HG02642 (cell line): ENCODE measurements around the gene CYP2A7.
"Not testable (repeated sequence)": the region's sequence is repeated elsewhere in the genome, so short reads cannot be mapped to it uniquely, and the experiment has no call there.

Experiments used
- ATAC-seq: cut with Tn5 transposase; IDR thresholded peaks from one replicate; pipeline ENCODE4 v1.9.1; 2021; ENCODE audit warnings: mild to moderate bottlenecking; ENCODE audit not compliant: unreplicated experiment, poor library complexity

CYP2A7 gene

GRCh38 chr19:40843653-40844052, 38.4 kb downstream of the CYP2A7 start:
- ATAC-seq: not testable (repeated sequence)

DNA sequence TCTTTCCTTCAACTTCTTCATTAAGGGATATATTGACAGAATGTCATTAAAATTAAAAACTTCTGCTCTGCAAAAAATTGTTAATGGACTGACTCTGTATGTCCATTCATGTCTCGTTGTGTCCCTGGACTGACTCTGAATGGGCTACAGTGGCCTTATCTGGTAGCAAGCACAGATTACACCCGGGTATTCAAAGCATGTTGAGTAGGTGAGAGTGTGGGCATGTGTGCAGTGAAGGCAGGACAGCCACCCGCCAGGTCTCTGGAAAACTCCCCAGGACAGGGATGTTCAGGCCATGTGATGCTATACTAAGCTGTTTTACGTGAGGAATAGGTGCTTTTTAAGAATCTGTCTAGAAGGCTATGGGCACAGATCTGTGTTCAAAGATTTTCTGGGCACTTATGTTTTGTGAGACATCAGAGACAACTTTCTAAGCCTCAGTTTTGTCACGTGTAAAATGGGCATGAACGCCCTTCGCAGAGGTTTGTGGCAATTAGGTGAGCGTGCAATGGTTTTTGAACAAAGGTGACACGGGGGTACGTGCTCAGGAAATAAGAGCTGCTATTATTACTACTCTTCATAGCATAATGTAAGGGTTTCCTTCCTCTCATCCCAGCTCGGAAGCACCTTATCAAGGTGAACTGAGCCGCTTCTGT, 38.9 kb downstream of the CYP2A7 start:
- ATAC-seq: not testable (repeated sequence)

- not testable (repeated sequence) for ATAC-seq
Measured at GRCh38 chr19:40842012-40842411, 40.0 kb downstream of the CYP2A7 start.

- ATAC-seq: not testable (repeated sequence)
Measured at GRCh38 chr19:40838477-40838876, 43.6 kb downstream of the CYP2A7 start.

GRCh38 chr19:40836754-40837429, 45.1 kb downstream of the CYP2A7 start:
- ATAC-seq: no peak

- ATAC-seq: not testable (repeated sequence)
Measured at GRCh38 chr19:40833728-40834533, 48.1 kb downstream of the CYP2A7 start.

- ATAC-seq: not testable (repeated sequence)
Measured at GRCh38 chr19:40832431-40832790, 49.6 kb downstream of the CYP2A7 start.

DNA sequence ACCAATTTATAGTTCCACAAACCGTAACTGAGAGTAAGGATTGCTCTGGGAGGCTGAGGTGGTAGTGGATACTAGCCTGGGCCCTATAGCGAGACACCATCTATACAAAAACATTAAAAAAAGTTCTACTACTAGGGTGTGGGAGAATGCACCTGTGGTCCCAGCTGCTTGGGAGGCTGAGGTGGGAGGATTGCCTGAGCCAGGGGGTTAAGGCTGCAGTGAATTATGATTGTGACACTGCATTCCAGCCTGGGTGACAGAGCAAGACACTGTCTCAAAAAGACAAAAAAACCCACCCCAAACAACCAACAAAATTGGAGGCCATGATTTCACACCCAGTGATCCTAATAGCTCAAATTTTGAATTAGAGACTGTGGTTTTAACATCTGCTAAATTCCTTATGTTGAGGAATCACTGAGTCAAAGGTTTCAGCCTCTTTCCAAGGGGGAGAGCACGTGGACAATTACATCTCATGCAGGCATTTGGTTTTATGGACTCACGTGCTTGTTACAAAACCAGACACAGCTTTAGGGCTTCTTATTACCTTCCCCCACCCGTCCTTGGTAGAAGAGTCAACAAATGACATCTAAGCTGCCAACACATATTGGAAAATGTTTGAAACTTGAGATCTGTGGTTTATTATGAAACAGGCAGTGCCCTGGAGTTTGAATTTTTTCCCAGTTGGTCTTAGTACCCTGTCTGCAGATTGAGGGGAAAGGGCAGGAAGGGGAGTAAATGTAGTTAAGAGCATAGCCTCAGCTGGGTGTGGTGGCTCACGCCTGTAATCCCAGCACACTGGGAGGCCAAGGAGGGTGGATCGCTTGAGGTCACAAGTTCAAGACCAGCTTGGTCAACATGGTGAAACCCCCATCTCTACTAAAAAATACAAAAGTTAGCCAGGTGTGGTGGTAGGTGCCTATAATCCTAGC, 50.3 kb downstream of the CYP2A7 start:
- no peak for ATAC-seq

DNA sequence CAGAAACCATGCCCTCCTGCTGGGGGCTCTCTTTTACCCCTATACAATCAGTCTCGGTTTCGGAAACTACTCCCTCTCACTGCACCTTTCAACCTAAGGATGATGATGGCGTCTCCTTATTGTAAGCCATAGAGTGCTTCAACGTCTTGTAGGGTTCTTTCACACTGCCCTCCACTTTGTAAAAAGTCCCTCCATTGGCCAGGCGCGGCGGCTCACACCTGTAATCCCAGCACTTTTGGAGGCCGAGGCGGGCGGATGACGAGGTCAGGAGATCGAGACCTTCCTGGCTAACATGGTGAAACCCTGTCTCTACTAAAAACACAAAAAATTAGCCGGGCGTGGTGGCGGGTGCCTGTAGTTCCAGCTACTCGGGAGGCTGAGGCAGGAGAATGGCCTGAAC, 51.3 kb downstream of the CYP2A7 start:
- not testable (repeated sequence) for ATAC-seq

GRCh38 chr19:40829205-40829604, 52.8 kb downstream of the CYP2A7 start:
- no peak for ATAC-seq

DNA sequence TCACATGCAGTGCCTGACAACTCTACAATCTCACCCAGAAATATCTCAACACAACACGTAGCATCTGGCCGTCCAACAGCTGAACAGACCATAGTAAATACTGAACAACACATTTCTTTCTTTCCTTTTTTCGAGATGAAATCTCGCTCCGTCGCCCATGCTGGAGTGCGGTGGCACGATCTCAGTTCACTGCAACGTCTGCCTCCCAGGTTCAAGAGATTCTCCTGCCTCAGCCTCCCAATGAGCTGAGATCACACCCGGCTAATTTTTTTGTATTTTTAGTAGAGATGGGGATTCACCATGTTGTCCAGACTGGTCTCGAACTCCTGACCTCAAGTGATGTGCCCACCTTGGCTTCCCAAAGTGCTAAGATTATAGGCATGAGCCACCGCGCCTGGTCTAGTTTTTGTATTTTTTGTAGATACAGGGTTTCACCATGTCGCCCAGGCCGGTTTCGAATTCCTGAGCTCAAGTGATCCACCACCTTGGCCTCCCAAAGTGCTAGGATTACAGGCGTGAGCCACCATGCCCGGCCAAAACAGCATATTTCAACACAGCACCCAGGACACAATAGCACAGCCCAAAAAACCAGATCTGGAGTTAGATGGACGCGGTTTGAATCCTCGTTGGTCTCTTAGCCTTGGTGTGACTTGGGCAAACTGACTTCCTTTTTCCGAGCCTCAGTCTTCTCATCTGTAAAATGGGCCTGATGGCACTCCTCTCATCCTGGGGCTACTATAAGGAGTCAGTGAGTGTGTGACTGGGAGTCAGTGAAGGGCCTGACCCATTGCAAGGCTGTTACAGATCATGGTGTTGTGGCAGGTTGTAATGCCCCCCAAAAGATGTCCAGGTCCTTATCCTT, 54.4 kb downstream of the CYP2A7 start:
- ATAC-seq: no peak

- not testable (repeated sequence) for ATAC-seq
Measured at GRCh38 chr19:40826699-40827385, 55.2 kb downstream of the CYP2A7 start.

- ATAC-seq: not testable (repeated sequence)
Measured at GRCh38 chr19:40826312-40826698, 55.7 kb downstream of the CYP2A7 start.

GRCh38 chr19:40825460-40826095, 56.5 kb downstream of the CYP2A7 start:
- not testable (repeated sequence) for ATAC-seq
